22Rv1 (cell line): ENCODE measurements around the gene FAM241A.

Source experiments
- ZFX ChIP-seq: fragments of 450-650 bp; IDR thresholded peaks from 2 replicates; pipeline ENCODE4 v1.6.1; 2017; ENCODE audit warnings: antibody characterized with exemption, borderline replicate concordance
- TF ChIP-seq, protein P1 (sequence below): fragments of 450-650 bp; IDR thresholded peaks from 2 replicates; pipeline ENCODE4 v1.5.1; 2017; ENCODE audit warnings: mild to moderate bottlenecking

DNA sequence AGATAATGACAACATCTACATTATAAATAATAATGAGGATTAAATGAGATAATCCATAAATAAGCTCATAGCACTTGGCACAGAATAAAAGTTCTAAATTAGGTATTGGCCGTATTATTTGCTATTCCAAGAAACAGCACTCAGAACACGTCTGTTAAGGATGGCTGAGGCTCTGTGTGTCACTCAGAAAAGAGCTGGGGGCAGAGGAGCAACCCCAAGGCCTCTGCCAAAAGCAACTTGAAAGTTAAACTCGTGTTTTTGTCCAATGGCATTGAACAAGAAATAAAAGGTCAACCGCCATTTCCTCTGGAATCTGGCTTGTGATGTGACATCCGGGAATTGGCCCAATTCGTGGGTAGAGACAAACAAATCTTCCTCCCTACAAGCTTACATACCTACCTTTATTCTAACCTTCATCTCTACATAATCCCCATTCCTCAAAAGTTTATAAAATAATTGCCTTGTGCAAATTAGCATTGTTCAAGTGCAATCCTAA lies 42.3 kb upstream of the FAM241A start:
- TF ChIP-seq, protein P1, sequence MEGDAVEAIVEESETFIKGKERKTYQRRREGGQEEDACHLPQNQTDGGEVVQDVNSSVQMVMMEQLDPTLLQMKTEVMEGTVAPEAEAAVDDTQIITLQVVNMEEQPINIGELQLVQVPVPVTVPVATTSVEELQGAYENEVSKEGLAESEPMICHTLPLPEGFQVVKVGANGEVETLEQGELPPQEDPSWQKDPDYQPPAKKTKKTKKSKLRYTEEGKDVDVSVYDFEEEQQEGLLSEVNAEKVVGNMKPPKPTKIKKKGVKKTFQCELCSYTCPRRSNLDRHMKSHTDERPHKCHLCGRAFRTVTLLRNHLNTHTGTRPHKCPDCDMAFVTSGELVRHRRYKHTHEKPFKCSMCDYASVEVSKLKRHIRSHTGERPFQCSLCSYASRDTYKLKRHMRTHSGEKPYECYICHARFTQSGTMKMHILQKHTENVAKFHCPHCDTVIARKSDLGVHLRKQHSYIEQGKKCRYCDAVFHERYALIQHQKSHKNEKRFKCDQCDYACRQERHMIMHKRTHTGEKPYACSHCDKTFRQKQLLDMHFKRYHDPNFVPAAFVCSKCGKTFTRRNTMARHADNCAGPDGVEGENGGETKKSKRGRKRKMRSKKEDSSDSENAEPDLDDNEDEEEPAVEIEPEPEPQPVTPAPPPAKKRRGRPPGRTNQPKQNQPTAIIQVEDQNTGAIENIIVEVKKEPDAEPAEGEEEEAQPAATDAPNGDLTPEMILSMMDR: no peak
- no peak for TF ChIP-seq ZFX
